H1 (cell line): ENCODE measurements around the gene HDAC9. TPM values are rescaled to one million over a fixed set of nuclear protein-coding genes. Genes with fewer than 3 reads are reported as not detected.

Experiments
- ATF3 ChIP-seq: IDR thresholded peaks from 2 replicates; pipeline ENCODE4 v1.6.1; 2011; ENCODE audit warnings: low read depth, mild to moderate bottlenecking, low read length; ENCODE audit not compliant: insufficient read depth
- CEBPB ChIP-seq: IDR thresholded peaks from 2 replicates; pipeline ENCODE4 v1.6.1; 2012; ENCODE audit warnings: low read depth, low read length
- CHD2 ChIP-seq: IDR thresholded peaks from 2 replicates; pipeline ENCODE4 v1.6.1; 2012; ENCODE audit warnings: low read length, improper control_type of control experiment
- E2F6 ChIP-seq: IDR thresholded peaks from 2 replicates; pipeline ENCODE4 v1.6.1; 2012; ENCODE audit warnings: inconsistent platforms
- HDAC6 ChIP-seq: IDR thresholded peaks from one replicate; pipeline ENCODE4 v1.7.1; 2012; ENCODE audit warnings: low read depth, mild to moderate bottlenecking, inconsistent platforms, low read length, moderate library complexity
- KDM1A ChIP-seq: fragments of 200-600, 300-600 bp; sonication (generic); IDR thresholded peaks from 2 replicates; pipeline ENCODE4 v1.7.1; 2016; ENCODE audit warnings: mild to moderate bottlenecking, low read length, borderline replicate concordance
- KDM4A ChIP-seq: IDR thresholded peaks from one replicate; pipeline ENCODE4 v1.7.1; 2012; ENCODE audit warnings: low read depth, mild to moderate bottlenecking, moderate library complexity, low read length, inconsistent platforms; ENCODE audit not compliant: severe bottlenecking
- RXRA ChIP-seq: IDR thresholded peaks from 2 replicates; pipeline ENCODE4 v1.6.1; 2011; ENCODE audit warnings: low read depth, mild to moderate bottlenecking, low read length, moderate library complexity; ENCODE audit not compliant: insufficient read depth
- TAF1 ChIP-seq: IDR thresholded peaks from 2 replicates; pipeline ENCODE4 v1.6.1; 2011; ENCODE audit warnings: mild to moderate bottlenecking, low read depth, low read length
- ZNF274 ChIP-seq: IDR thresholded peaks from 2 replicates; pipeline ENCODE4 v1.7.0; 2012; ENCODE audit warnings: low read length, borderline replicate concordance; ENCODE audit errors: extremely low read depth
- polyA plus RNA-seq, 7 experiments: library from polyadenylated mRNA; depleted of rRNA in 3 of 7; stranded (reverse) in 5 of 7; unstranded in 2 of 7; fragments of >200 nt in 5 of 7; fragments of 200-250 nt in 2 of 7; gene quantifications; 1 replicate in 5 of 7; 2 replicates in 1 of 7; 4 replicates in 1 of 7; pipeline versions ENCODE4 v1.2.1 to v1.2.3, GENCODE V29; 2011 to 2013; ENCODE audit warnings: missing spikeins in 2 of 7, mixed read lengths in 2 of 7
- total RNA-seq: library from RNA; stranded (reverse); fragmentation: NEBNext Ultra II Directional; extraction: Animal tissue kit (Norgen Biotek cat#: 25700); gene quantifications from 2 replicates; pipeline ENCODE4 v1.2.1, GENCODE V29; 2021

HDAC9 gene
- total and polyA plus RNA-seq, 2 of the 8 experiments (the other 6 are each of a cell fraction or from before 2014, with no cell fraction given): 9.5 to 13.1 TPM

- TF ChIP-seq RXRA: no peak
- no peak for TF ChIP-seq KDM4A
- no peak for TF ChIP-seq ZNF274
- no peak for TF ChIP-seq HDAC6
- TF ChIP-seq E2F6: no peak
- TF ChIP-seq CHD2: no peak
- TF ChIP-seq KDM1A: no peak
- no peak for TF ChIP-seq ATF3
- TF ChIP-seq TAF1: no peak
- TF ChIP-seq CEBPB: no peak
- TF ChIP-seq, all 59 proteins: peak for 0
These were observed 30.7 kb upstream of the HDAC9 start (continued) for GRCh38 chr7:18464830-18465229.
